Endothelial cell of umbilical vein (primary cell): ENCODE data around the gene HMCN1.

Experiments
- EZH2 ChIP-seq: IDR thresholded peaks from 2 replicates; pipeline ENCODE4 v1.6.1; 2012; ENCODE audit warnings: borderline replicate concordance, low read depth, mild to moderate bottlenecking, moderate library complexity, low read length, inconsistent platforms; ENCODE audit not compliant: severe bottlenecking
- FOS ChIP-seq: IDR thresholded peaks from 2 replicates; pipeline ENCODE4 v1.6.1; 2011; ENCODE audit warnings: mild to moderate bottlenecking, low read length, moderate library complexity, borderline replicate concordance; ENCODE audit not compliant: insufficient read depth
- GATA2 ChIP-seq: IDR thresholded peaks from 2 replicates; pipeline ENCODE4 v1.7.0; 2011; ENCODE audit warnings: low read depth, mild to moderate bottlenecking, moderate library complexity, mixed read lengths, low read length; ENCODE audit not compliant: insufficient read length, insufficient read depth
- JUN ChIP-seq: IDR thresholded peaks from 2 replicates; pipeline ENCODE4 v1.6.1; 2011; ENCODE audit warnings: borderline replicate concordance, low read depth; ENCODE audit not compliant: insufficient read length, insufficient read depth
- MYC ChIP-seq: IDR thresholded peaks from one replicate; pipeline ENCODE4 v1.6.1; 2011; ENCODE audit warnings: mild to moderate bottlenecking, low read depth, low read length
- POLR2A ChIP-seq: IDR thresholded peaks from 2 replicates; pipeline ENCODE4 v1.6.1; 2012; ENCODE audit warnings: low read depth, mild to moderate bottlenecking, control low read depth, low read length
- POLR2AphosphoS5 ChIP-seq: IDR thresholded peaks from 2 replicates; pipeline ENCODE4 v1.6.1; 2012; ENCODE audit warnings: low read depth, mild to moderate bottlenecking, control low read depth, low read length, moderate library complexity; ENCODE audit not compliant: insufficient read depth
- TF ChIP-seq, protein P1 (sequence below), 2 donors: IDR thresholded peaks; 1 replicate in 1 of 2; 2 replicates in 1 of 2; pipeline ENCODE4 v1.5.1; 2011; ENCODE audit warnings: low read length in 2 of 2, mild to moderate bottlenecking in 2 of 2, moderate library complexity in 2 of 2, control low read depth in 1 of 2, inconsistent platforms in 1 of 2, low read depth in 1 of 2; ENCODE audit not compliant: insufficient read depth in 1 of 2; ENCODE audit errors: extremely low read depth in 1 of 2
- TF ChIP-seq, protein P2 (sequence below): IDR thresholded peaks from 2 replicates; pipeline ENCODE4 v1.6.1; 2011; ENCODE audit not compliant: insufficient read depth, insufficient read length

DNA sequence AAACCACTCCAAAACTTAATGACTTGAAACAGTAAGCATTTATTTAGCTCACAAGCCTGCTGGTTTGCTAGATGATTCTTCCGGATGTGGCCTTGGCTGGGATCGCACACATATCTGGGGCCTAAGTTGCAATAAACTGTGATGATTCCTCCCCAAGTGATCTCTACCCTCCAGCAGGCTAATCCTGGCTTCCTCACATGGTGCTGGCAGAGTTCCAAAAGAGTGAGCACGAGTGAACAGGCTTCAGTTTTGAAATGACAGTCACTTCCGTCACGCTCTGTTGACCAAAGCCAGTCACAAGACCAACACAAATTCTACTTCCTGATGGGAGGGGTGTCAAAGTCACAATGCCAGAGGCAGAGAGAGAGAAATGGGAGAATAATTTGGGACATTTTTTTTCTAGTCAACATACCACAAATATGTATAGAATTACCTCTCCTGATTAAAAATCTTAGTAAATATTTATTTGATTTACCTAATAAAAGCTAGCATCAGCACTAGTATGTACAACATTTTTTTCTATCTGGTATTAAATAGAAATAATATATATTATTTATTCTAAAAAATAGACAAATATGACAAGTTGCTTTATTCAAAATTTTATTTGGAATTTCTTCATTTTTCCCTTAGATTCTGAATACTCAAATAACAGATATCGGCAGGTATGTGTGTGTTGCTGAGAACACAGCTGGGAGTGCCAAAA lies 348.2 kb downstream of the HMCN1 start:
- TF ChIP-seq POLR2A, result no peak
- TF ChIP-seq, protein P1, sequence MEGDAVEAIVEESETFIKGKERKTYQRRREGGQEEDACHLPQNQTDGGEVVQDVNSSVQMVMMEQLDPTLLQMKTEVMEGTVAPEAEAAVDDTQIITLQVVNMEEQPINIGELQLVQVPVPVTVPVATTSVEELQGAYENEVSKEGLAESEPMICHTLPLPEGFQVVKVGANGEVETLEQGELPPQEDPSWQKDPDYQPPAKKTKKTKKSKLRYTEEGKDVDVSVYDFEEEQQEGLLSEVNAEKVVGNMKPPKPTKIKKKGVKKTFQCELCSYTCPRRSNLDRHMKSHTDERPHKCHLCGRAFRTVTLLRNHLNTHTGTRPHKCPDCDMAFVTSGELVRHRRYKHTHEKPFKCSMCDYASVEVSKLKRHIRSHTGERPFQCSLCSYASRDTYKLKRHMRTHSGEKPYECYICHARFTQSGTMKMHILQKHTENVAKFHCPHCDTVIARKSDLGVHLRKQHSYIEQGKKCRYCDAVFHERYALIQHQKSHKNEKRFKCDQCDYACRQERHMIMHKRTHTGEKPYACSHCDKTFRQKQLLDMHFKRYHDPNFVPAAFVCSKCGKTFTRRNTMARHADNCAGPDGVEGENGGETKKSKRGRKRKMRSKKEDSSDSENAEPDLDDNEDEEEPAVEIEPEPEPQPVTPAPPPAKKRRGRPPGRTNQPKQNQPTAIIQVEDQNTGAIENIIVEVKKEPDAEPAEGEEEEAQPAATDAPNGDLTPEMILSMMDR (IDR thresholded peaks at IDR 0.05; ENCODE audit: extremely low read depth in 1 of 2, insufficient read depth in 1 of 2, low read depth in 1 of 2, low read length in 2 of 2), result no peak
- no peak for TF ChIP-seq MYC
- no peak for TF ChIP-seq POLR2AphosphoS5
- TF ChIP-seq, protein P2, sequence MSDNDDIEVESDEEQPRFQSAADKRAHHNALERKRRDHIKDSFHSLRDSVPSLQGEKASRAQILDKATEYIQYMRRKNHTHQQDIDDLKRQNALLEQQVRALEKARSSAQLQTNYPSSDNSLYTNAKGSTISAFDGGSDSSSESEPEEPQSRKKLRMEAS, result no peak
- TF ChIP-seq EZH2, result no peak
- TF ChIP-seq JUN, result no peak
- TF ChIP-seq GATA2, result no peak
- no peak for TF ChIP-seq FOS
